ENCODE measurements around the gene PYCR2.

- TF ChIP-seq CTCF (IDR thresholded peaks at IDR 0.05) (peak in 11 of 12 donors; percentile 22 to 61 (median 40)), POLR2A (IDR thresholded peaks at IDR 0.05) (no peak)
Measured at GRCh38 chr1:225877580-225877979, 46.5 kb downstream of the PYCR2 start.

Measured in heart left ventricle (tissue), 13 donors.